KOPT-K1 (cell line): ENCODE measurements around the gene HCN2.

Experiments
- H3K27ac ChIP-seq: fragments of 200-600 bp; sonication (generic); 2 replicates; pipeline ENCODE4 v1.5.1; 2016; ENCODE audit warnings: antibody characterized with exemption, mild to moderate bottlenecking, low read depth, low read length; ENCODE audit not compliant: poor library complexity, severe bottlenecking
- H3K36me3 ChIP-seq: fragments of 200-600 bp; sonication (generic); 2 replicates; pipeline ENCODE4 v1.5.1; 2017; ENCODE audit warnings: antibody characterized with exemption, mild to moderate bottlenecking, low read length, moderate library complexity; ENCODE audit not compliant: insufficient read depth
- H3K9me3 ChIP-seq: fragments of 200-600 bp; sonication (generic); 2 replicates; pipeline ENCODE4 v1.5.1; 2017; ENCODE audit warnings: antibody characterized with exemption, low read length, mild to moderate bottlenecking; ENCODE audit not compliant: insufficient read depth, poor library complexity, severe bottlenecking

HCN2 gene

DNA sequence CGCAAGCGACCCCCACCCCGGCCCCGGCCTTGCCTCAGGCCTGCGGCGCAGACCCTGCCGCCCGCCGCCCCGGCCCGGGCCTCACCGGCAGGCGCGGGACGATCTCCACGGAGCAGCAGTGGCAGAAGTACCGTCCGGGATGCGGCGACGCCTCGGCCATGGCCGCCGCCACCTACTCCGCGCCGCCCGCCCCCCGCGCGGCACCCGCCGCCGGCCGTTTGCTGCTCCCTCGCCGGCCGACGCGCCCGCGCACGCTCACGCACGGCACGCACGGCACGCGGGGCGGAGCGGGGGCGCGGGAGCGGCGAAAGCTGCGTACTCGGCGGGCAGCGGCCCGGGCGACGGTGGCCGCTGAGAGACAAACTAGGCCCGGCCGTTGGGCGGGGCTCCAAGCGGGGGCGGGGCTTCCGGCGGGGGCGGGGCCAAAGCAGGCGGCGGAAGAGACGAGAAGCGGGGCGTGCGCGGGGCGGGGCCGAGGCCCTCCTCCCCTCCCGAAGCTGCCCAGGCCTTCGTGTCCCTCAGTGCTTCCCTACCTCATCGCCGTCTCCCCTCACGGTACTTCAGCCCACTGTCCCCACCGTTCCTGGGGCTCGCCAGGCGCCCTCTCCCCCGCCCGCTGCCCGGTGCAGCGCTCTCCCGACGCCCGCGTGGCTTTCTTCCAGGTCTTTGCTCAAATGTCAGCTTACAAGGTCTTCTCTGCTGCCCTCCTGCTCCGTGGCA is 73.4 kb downstream of the HCN2 start, which contains the start of gene RNF126:
Gene RNF126 (minus strand): TSS at position 253 of the 720 bp plus-strand sequence. CDS start 93 bp downstream, at position 160.
- peaks cover 19% of the 10 kb centered on the region for H3K36me3 ChIP-seq
- H3K27ac ChIP-seq: peak within 1 kb of the TSS; percentile 95
- H3K9me3 ChIP-seq: peaks cover 5% of the 10 kb centered on the region

DNA sequence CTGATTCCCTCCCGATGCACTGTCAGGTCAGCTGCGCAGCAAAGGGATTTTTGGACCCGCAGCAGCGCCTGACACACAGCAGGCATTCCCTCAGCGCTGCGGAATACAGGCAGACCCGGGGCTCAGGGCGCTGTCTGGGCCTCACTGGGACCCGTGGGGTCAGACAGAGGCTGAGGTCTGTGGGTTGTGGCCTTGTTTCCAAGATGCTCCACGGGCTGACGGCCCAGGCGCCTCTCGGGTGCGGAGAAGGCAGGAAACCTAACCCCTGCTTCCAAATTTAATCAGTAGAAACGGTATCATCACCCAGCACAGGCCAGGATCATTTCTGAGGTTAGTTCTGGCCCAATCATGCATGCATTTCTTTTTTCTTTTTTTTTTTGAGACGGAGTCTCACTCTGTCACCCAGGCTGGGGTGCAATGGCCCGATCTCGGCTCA is 74.0 kb downstream of the HCN2 start:
- Histone ChIP-seq H3K27ac (peak overlapping the region; percentile 69), H3K36me3 (peaks cover 13% of the 10 kb centered on the region), H3K9me3 (peaks cover 5% of the 10 kb centered on the region)

DNA sequence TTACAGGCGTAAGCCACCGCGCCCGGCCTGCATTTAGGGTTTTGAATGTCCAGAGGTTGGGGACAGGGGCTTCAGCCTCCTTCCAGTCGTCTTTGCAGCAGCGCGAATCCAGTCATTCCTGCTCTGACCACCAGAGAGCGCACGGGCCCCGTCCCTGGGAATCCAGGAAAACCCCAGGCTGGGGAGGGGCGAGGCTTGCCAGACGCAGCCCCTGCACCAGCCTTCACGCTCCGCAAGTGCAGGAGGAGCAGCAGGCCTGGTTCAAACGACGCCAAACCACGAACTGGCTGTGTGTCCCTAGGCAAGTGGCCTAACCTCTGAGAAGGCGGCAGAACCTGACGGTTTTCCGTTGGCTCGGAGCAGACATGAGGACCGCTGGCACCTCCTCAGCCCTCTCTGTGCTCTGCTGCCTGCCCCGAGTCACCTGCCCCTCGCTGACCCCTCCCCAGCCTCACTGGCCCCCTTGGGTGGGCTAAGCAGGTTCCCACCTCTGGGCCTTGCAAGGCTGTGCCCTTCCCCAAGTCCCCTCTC is 75.3 kb downstream of the HCN2 start:
- peaks cover 11% of the 10 kb centered on the region for H3K9me3 ChIP-seq
- H3K36me3 ChIP-seq: 0 out of 2 replicates have a peak, but pooled peaks cover under 1% of the 10 kb centered on the region
- no peak overlapping the region for H3K27ac ChIP-seq
